ENCODE data around the gene AQP4. TPM values are rescaled to one million over a fixed set of nuclear protein-coding genes. Genes with fewer than 3 reads are reported as not detected.

The AQP4 gene
- total and polyA plus RNA-seq, 2 donors (not counting 3 experiments of a cell fraction or from before 2014, with no cell fraction given), result not detected

GRCh38 chr18:26840965-26841364 lies 24.5 kb downstream of the AQP4 start:
- ChIA-PET CTCF (no interaction called here), POLR2A (no interaction called here)
- Histone ChIP-seq H3K9me1 (replicated peaks; ENCODE audit: control insufficient read depth, extremely low read depth, insufficient read depth, low read length) (no peaks in the 10 kb centered on the region), H3K36me3 (ENCODE audit: control insufficient read depth in 2 of 2, extremely low read depth in 1 of 2, insufficient read depth in 2 of 2, low read length in 2 of 2) (no peaks in the 10 kb centered on the region), H3K79me2 (ENCODE audit: control insufficient read depth, insufficient read depth, low read length) (no peaks in the 10 kb centered on the region), H3K4me2 (ENCODE audit: insufficient read depth, low read length) (no peak overlapping the region), H4K20me1 (replicated peaks; ENCODE audit: control insufficient read depth, extremely low read depth, insufficient read depth, low read length) (no peaks in the 10 kb centered on the region), H3K4me1 (ENCODE audit: control insufficient read depth, extremely low read depth, insufficient read depth, low read length) (no peaks in the 10 kb centered on the region), H3K4me3 (replicated peaks in 1 of 3; ENCODE audit: insufficient read depth in 1 of 3, low read depth in 1 of 3, low read length in 3 of 3) (no peak overlapping the region), H3K9ac (replicated peaks; ENCODE audit: extremely low read depth, insufficient read depth, low read length) (no peak overlapping the region), H2AFZ (ENCODE audit: low read depth, low read length) (no peak overlapping the region), H3K9me3 (replicated peaks; ENCODE audit: control insufficient read depth, insufficient read depth, low read length) (no peaks in the 10 kb centered on the region), H3K27ac (ENCODE audit: insufficient read depth, low read depth, low read length) (no peak overlapping the region), H3K27me3 (ENCODE audit: control insufficient read depth in 2 of 2, insufficient read depth in 2 of 2, low read length in 2 of 2) (no peaks in the 10 kb centered on the region)
- no TSS peak for BruUV-seq (replicated peaks)
- intact Hi-C loops (cut with micrococcal nuclease), result no loop called here
- dilution Hi-C loops (cut with MboI; ENCODE audit: extremely low pct_ligation_motif_present, low sequenced_read_pairs), result no loop called here
- DNase-seq (ENCODE audit: low read depth, low spot score) (no peak), FAIRE-seq (no peak)
- TF ChIP-seq FOS (IDR thresholded peaks at IDR 0.05; ENCODE audit: borderline replicate concordance, insufficient read depth, low read length) (no peak), POLR2AphosphoS5 (IDR thresholded peaks at IDR 0.05; ENCODE audit: insufficient read depth, low read depth, low read length) (no peak), MYC (IDR thresholded peaks at IDR 0.05; ENCODE audit: low read depth, low read length) (no peak), EZH2 (IDR thresholded peaks at IDR 0.05; ENCODE audit: borderline replicate concordance, low read depth, low read length, severe bottlenecking) (no peak), JUN (IDR thresholded peaks at IDR 0.05; ENCODE audit: borderline replicate concordance, insufficient read depth, insufficient read length, low read depth) (no peak)

- H3K4me2 ChIP-seq (ENCODE audit: insufficient read depth, low read length), result no peak overlapping the region
- no TSS peak for BruUV-seq (replicated peaks)
- H3K4me1 ChIP-seq (ENCODE audit: control insufficient read depth, extremely low read depth, insufficient read depth, low read length), result no peaks in the 10 kb centered on the region
- intact Hi-C loops (cut with micrococcal nuclease), result no loop called here
- no peak overlapping the region for H3K27ac ChIP-seq (ENCODE audit: insufficient read depth, low read depth, low read length)
- no peaks in the 10 kb centered on the region for H3K27me3 ChIP-seq (ENCODE audit: control insufficient read depth in 2 of 2, insufficient read depth in 2 of 2, low read length in 2 of 2)
- H3K9ac ChIP-seq (replicated peaks; ENCODE audit: extremely low read depth, insufficient read depth, low read length), result no peak overlapping the region
- ChIA-PET CTCF (no interaction called here), POLR2A (no interaction called here)
- H3K36me3 ChIP-seq (ENCODE audit: control insufficient read depth in 2 of 2, extremely low read depth in 1 of 2, insufficient read depth in 2 of 2, low read length in 2 of 2), result no peaks in the 10 kb centered on the region
- no peaks in the 10 kb centered on the region for H3K9me3 ChIP-seq (replicated peaks; ENCODE audit: control insufficient read depth, insufficient read depth, low read length)
- H2AFZ ChIP-seq (ENCODE audit: low read depth, low read length), result no peak overlapping the region
- no peaks in the 10 kb centered on the region for H3K79me2 ChIP-seq (ENCODE audit: control insufficient read depth, insufficient read depth, low read length)
- TF ChIP-seq FOS (IDR thresholded peaks at IDR 0.05; ENCODE audit: borderline replicate concordance, insufficient read depth, low read length), result no peak
- no peak for TF ChIP-seq JUN (IDR thresholded peaks at IDR 0.05; ENCODE audit: borderline replicate concordance, insufficient read depth, insufficient read length, low read depth)
- TF ChIP-seq POLR2A (IDR thresholded peaks at IDR 0.05; ENCODE audit: low read depth, low read length), result no peak
- no peak for TF ChIP-seq MYC (IDR thresholded peaks at IDR 0.05; ENCODE audit: low read depth, low read length)
- TF ChIP-seq POLR2AphosphoS5 (IDR thresholded peaks at IDR 0.05; ENCODE audit: insufficient read depth, low read depth, low read length), result no peak
- no peak for TF ChIP-seq GATA2 (IDR thresholded peaks at IDR 0.05; ENCODE audit: insufficient read depth, insufficient read length, low read depth, low read length)
- TF ChIP-seq EZH2 (IDR thresholded peaks at IDR 0.05; ENCODE audit: borderline replicate concordance, low read depth, low read length, severe bottlenecking), result no peak
- no peak for TF ChIP-seq MAX (IDR thresholded peaks at IDR 0.05; ENCODE audit: insufficient read depth, insufficient read length)
- TF ChIP-seq CTCF (IDR thresholded peaks at IDR 0.05; ENCODE audit: extremely low read depth in 1 of 2, insufficient read depth in 1 of 2, low read depth in 1 of 2, low read length in 2 of 2), result no peak
- no peak overlapping the region for H3K4me3 ChIP-seq (replicated peaks in 1 of 3; ENCODE audit: insufficient read depth in 1 of 3, low read depth in 1 of 3, low read length in 3 of 3)
- H4K20me1 ChIP-seq (replicated peaks; ENCODE audit: control insufficient read depth, extremely low read depth, insufficient read depth, low read length), result no peaks in the 10 kb centered on the region
- no peak for FAIRE-seq
- no peaks in the 10 kb centered on the region for H3K9me1 ChIP-seq (replicated peaks; ENCODE audit: control insufficient read depth, extremely low read depth, insufficient read depth, low read length)
- dilution Hi-C loops (cut with MboI; ENCODE audit: extremely low pct_ligation_motif_present, low sequenced_read_pairs), result no loop called here
- no peak for DNase-seq (ENCODE audit: low read depth, low spot score)
These were observed 25.9 kb downstream of the AQP4 start for GRCh38 chr18:26839609-26840008.

Data from endothelial cell of umbilical vein (primary cell).